KOPT-K1 (cell line): Measurements from ENCODE around the gene PRICKLE1.

Experiments
- H3K27ac ChIP-seq: fragments of 200-600 bp; sonication (generic); 2 replicates; pipeline ENCODE4 v1.5.1; 2016; ENCODE audit warnings: antibody characterized with exemption, mild to moderate bottlenecking, low read depth, low read length; ENCODE audit not compliant: poor library complexity, severe bottlenecking
- H3K36me3 ChIP-seq: fragments of 200-600 bp; sonication (generic); 2 replicates; pipeline ENCODE4 v1.5.1; 2017; ENCODE audit warnings: antibody characterized with exemption, mild to moderate bottlenecking, low read length, moderate library complexity; ENCODE audit not compliant: insufficient read depth
- H3K9me3 ChIP-seq: fragments of 200-600 bp; sonication (generic); 2 replicates; pipeline ENCODE4 v1.5.1; 2017; ENCODE audit warnings: antibody characterized with exemption, low read length, mild to moderate bottlenecking; ENCODE audit not compliant: insufficient read depth, poor library complexity, severe bottlenecking

PRICKLE1 gene

DNA sequence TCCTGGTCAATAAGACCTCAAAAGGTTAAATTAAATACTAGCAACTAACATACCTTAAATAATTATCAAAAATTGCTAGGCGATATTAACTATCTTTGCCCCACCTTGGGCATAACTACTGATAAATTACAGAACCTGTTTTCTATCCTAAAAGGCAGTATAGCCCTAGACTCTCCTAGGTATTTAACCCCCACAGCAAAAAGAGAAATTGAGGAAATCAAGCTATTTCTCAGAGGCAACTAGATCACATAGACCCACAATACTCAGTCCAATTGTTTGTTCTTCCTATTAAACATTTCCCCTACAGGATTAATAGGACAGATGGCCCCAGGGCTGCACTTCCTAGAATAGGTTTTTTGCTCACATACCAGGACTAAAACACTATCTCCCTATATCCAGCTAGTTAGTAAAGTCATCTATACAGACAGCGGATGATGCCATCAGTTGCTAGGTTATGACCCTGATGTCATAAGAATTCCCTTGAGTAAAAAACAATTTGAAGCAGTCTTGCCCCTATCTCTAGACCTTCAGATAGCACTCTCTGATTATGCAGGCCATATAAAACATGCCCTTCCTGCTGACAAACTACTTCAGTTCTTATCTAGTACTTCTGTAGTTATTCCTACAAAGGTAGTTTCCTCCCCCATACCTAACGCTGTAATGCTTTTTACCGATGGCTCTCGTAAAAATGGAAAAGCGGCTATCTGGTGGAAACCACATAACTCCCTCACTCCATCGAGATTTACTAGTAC is 145.2 kb downstream of the PRICKLE1 start:
- H3K36me3 ChIP-seq, result peaks cover 90% of the 10 kb centered on the region
- H3K9me3 ChIP-seq, result no peaks in the 10 kb centered on the region
- no peak overlapping the region for H3K27ac ChIP-seq

DNA sequence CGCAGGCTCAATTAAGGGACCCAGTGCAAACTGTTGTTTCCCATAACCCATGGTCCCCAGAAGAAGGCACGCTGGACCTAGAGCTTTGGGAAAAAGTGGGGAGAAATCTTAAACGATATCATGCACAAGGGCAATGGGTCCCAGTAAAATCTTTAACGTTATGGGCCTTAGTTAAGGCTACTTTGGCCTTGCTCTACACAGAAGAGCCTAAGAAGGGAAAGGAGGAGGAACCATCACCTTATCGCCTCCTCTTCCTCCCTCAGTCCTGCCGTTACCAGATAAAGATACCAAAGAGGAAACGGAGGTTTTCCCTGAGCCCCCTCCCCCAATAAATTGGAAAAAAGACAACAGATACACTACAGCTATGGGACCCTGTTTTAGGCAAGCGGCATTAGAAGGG is 146.7 kb downstream of the PRICKLE1 start:
- no peak overlapping the region for H3K27ac ChIP-seq
- H3K9me3 ChIP-seq, result no peaks in the 10 kb centered on the region
- H3K36me3 ChIP-seq, result peaks cover 81% of the 10 kb centered on the region

DNA sequence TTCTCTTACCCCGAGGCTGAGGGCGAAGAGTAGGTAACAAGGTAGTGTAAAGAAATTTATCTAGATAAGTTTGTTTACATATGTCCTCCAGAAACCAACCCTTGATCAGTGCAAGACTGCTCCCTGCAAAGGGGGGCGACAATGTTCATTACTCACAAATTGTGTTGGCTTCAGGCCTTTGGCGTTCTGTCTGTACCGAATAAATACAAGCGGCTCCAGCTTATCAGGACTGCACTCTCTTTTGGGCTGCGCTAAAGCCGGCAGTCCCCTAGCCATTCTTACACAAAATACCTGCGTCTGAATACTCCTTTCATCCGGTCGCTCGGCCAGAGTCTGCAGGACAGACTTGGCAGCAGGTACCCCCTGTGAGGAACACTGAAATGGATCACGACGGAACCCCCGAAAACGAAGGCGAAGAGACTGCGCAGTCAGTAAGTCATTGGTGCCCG is 147.2 kb downstream of the PRICKLE1 start:
- H3K27ac ChIP-seq, result no peak overlapping the region
- H3K9me3 ChIP-seq, result no peaks in the 10 kb centered on the region
- H3K36me3 ChIP-seq, result peaks cover 76% of the 10 kb centered on the region

DNA sequence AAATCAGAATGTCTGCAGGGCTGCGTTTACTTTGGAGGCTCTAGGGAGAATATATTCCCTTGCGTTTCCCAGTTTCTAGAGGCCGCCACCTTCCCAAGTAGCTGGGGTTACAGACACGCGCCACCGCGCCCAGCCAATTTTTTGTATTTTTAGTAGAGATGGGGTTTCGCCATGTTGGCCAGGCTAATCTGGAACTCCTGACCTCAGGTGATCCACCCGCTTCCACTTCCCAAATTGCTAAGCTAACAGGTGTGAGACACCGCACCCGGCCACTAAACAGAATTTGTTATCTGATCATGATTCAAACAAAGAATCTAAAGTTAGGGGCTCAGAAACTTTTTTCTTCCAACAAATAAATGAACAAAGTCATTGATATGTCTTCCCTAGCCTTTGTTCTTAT is 148.9 kb downstream of the PRICKLE1 start:
- H3K27ac ChIP-seq, result no peak overlapping the region
- peaks cover 69% of the 10 kb centered on the region for H3K36me3 ChIP-seq
- no peaks in the 10 kb centered on the region for H3K9me3 ChIP-seq

DNA sequence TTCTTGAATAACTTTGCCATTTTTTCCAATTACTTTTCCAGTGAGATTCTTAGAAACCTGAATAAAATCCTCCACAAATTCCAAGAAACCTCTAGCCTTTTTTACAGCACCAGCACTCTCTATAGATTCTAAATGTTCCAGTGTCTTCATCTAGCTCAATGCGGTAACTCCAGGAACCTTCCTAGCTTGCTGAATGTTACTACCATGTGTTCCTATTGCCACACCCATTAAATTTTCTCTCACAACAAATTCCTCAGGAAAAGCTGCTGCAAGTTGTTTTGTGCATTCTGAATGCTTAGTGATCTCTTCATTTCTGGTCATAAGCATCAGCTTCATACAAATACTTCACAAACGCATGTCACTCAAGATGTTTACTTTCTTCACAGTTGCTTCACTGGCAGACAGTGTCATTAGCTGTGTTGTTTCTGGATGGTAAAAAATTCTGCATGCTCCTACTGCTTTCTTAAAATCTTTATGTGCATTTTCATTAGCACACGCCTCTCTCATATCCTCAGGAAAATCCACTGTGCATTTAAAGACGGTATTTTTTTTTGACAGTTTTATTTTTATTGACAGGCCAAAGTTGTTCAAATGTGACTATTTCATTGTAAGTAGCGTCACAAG is 156.9 kb downstream of the PRICKLE1 start:
- Histone ChIP-seq H3K9me3 (no peaks in the 10 kb centered on the region), H3K27ac (no peak overlapping the region), H3K36me3 (peaks cover 53% of the 10 kb centered on the region)

DNA sequence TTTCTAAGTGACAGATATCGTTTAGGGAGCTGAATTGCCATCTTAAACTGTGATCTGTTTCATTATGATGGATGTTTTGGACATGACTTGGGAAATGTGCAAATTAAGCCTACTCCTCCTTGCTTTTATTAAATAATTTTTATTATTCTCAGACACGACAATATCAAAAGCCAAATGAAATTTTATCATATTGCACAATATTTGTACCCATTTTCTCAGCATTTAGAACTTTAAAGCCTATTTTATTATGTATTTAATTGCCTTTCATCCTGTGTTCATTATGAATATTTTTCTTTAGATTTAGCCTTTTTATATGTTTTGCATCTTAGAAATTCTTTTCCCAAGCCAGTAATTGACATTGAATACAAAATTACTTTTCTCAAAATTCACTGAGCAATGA is 160.7 kb downstream of the PRICKLE1 start:
- no peak overlapping the region for H3K27ac ChIP-seq
- H3K9me3 ChIP-seq, result no peaks in the 10 kb centered on the region
- peaks cover 59% of the 10 kb centered on the region for H3K36me3 ChIP-seq

DNA sequence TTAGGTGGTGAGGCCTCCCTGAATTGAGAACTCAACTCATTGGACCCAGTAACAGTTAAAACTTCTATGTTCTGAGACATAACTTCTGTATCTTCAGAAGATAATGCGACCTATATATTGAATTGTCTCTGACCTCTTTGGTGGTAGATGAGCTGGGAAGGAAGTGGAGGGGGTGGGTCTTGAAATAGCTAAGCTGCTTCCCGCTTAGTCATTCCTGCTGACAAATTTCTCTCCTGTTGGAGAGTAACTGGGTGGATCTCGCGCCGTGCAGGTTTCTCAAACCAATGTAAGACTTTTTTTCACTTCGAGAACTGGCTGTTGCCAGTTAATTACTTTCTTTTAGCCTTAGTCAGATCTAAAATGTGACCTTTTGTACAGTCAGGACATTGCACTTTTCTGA is 162.8 kb downstream of the PRICKLE1 start:
- Histone ChIP-seq H3K27ac (no peak overlapping the region), H3K36me3 (peaks cover 46% of the 10 kb centered on the region), H3K9me3 (no peaks in the 10 kb centered on the region)

DNA sequence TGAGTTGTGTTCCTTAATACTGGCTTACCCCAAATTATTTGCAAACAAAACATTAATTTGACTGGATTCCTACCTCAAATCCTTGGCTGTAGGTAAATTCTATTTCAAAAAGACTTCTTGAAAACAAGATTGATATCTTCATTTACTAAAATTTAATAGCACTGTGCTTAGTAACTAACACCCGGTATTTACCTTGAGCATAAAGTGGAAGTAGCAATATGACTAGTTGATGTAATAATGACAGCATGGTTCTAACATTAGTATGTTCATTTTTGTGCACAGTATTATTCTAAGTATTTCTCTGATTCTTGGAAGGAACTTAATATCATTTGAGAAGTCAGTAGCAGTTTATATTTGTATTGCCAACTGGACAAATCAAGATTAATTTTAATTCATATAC is 166.8 kb downstream of the PRICKLE1 start:
- H3K27ac ChIP-seq, result no peak overlapping the region
- no peaks in the 10 kb centered on the region for H3K9me3 ChIP-seq
- H3K36me3 ChIP-seq, result peaks cover 17% of the 10 kb centered on the region; the same call in 1 of the 2 replicates

DNA sequence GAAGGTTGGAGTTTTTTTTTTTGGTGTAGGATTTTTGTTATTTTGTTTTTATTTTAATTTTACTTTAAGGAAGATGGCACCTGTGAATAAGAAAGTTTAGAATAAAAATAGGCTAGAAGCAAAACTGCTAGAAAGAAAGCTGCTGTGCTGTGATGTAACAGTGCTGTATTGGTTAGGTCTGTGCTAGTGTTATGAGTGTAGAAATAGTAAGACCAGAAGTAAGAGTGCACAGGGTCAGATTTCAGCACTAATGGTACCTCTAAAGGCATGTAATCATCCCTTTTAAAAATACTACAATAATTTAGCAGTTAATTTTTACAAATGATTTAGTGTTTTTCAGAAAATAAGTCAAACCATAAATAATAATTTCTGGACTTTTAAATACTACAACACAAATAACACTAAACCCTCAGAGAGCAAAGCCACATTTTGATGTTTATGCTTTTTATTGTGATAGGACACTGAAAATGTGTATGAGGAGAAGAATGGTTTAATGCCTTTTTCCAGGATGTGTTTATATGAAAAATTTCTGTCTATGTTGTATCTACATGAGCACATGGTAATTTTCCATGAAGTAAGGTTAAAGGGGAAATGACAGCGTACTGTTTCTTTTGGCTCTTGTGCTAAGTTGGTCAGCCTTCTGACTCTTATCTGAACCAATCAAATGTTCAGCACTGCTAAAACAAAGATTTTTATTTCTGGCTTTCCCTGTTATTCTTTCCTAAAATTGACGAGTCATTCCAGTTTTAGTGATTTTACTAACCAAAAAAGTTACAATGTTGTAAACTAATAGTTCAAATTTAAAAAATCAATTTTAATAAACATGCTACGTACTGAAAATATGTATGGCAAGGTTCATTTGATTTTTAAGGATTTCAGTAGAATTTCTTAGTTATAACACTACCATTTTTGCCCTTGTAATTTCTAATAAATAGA is 167.4 kb downstream of the PRICKLE1 start:
- H3K27ac ChIP-seq, result no peak overlapping the region
- H3K9me3 ChIP-seq, result no peaks in the 10 kb centered on the region
- peaks cover 11% of the 10 kb centered on the region; the same call in 1 of the 2 replicates for H3K36me3 ChIP-seq

DNA sequence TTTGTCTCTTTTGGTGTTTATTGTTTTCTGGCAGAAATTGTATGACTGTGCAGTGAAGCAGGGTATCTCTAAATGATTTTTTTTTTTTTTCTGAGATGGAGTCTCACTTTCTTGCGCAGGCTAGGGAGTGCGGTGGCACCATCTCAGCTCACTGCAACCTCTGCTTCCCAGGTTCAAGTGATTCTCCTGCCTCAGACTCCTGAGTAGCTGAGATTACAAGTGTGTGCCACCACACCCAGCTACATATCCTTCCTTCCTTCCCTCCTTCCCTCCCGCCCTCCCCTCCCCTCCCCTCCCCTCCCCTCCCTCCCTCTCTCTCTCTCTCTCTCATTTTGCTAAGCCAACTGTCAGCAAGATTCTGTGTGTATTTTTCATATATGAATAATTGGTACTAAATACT is 169.2 kb downstream of the PRICKLE1 start:
- peaks cover 5% of the 10 kb centered on the region; the same call in 1 of the 2 replicates for H3K36me3 ChIP-seq
- H3K27ac ChIP-seq, result no peak overlapping the region
- H3K9me3 ChIP-seq, result no peaks in the 10 kb centered on the region

DNA sequence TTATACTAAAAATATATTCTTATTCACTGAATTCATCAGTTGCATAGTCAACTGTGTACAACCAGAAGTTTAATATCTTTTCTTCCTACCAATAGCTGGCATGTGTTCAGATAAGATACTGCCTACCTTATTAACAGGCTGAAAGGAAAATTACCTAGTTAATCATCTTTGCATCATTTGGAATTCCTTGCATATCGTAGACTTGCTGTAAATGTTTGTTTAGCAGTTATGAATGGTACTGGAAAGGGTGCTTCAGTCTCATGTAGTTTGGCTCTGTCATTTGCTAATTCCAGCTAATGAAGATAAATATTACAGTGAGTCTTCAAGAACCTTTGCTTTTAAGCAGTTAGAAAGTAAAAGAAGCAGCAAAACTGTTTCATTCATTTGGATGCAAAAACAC is 179.2 kb downstream of the PRICKLE1 start:
- H3K36me3 ChIP-seq, result peaks cover 30% of the 10 kb centered on the region
- H3K27ac ChIP-seq, result no peak overlapping the region
- no peaks in the 10 kb centered on the region for H3K9me3 ChIP-seq

DNA sequence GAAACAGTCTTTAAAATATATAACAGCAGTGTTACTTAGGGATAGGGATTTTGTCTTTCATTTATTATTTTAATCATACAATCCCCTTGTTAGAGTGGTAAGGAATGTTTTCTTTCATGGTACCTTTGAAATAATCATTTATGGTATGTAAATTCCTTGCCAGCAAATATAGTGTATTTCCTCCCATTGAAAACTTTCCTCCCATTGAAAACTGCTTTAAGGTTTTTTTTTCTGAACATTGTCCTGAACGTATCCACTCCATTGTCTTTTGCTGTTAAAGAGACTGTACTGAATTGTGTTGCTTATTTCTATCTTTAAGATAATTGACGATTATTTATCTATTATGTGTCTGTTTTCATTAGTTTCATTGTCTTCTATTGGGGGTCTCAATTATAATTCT is 180.1 kb downstream of the PRICKLE1 start:
- no peak overlapping the region for H3K27ac ChIP-seq
- no peaks in the 10 kb centered on the region for H3K9me3 ChIP-seq
- H3K36me3 ChIP-seq, result peaks cover 34% of the 10 kb centered on the region

DNA sequence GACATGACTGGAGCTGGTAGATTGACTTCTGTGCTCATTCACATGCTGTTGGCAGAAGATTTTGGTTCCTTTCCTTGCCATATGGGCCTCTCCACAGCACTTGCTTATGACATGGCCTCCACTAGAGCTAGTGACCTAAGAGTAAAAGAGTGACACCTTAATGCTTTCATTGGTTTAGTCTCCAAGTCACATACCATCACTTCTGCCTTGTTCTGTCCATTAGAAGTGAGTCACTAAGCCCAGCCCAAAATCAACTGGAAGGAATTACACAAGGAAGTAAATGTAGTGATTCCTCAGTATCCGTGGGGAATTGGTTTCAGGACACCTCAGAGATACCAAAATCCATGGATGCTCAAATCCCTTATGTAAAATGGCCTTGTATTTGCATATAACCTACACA is 182.2 kb downstream of the PRICKLE1 start:
- Histone ChIP-seq H3K9me3 (no peaks in the 10 kb centered on the region), H3K36me3 (peaks cover 47% of the 10 kb centered on the region), H3K27ac (no peak overlapping the region)
